ENCODE data around the gene MAST4.

The MAST4 gene

DNA sequence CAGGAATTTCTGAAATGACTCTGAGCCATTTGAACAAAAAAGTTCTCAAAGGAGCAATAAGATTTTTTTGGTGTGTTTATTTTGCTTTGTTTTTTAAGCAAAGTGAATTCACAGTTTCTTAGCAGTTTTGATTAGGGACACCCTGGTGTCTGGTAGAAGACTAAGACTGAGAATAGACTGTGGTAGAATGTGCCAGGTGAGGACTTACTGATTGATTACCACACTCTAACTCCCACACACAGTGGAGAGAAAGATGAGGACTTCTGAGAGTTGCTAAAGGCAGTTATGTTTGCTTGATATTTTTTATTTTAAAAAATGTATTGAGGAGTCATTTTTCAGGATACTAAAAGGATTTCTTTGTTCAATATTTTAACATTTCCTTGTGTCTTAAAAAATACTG lies 425.3 kb downstream of the MAST4 start:
- Histone ChIP-seq H3K27ac (no peak overlapping the region), H3K4me3 (ENCODE audit: low read depth, low read length) (no peak overlapping the region), H3K27me3 (replicated peaks) (no peaks in the 10 kb centered on the region), H3K36me3 (replicated peaks) (no peaks in the 10 kb centered on the region)
- TF ChIP-seq, protein P1, sequence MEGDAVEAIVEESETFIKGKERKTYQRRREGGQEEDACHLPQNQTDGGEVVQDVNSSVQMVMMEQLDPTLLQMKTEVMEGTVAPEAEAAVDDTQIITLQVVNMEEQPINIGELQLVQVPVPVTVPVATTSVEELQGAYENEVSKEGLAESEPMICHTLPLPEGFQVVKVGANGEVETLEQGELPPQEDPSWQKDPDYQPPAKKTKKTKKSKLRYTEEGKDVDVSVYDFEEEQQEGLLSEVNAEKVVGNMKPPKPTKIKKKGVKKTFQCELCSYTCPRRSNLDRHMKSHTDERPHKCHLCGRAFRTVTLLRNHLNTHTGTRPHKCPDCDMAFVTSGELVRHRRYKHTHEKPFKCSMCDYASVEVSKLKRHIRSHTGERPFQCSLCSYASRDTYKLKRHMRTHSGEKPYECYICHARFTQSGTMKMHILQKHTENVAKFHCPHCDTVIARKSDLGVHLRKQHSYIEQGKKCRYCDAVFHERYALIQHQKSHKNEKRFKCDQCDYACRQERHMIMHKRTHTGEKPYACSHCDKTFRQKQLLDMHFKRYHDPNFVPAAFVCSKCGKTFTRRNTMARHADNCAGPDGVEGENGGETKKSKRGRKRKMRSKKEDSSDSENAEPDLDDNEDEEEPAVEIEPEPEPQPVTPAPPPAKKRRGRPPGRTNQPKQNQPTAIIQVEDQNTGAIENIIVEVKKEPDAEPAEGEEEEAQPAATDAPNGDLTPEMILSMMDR (IDR thresholded peaks at IDR 0.05; ENCODE audit: low read depth, low read length, missing control alignments), result no peak
- DNase-seq, result no peak
- in situ Hi-C loops (cut with HindIII; ENCODE audit: low pct_ligation_motif_present, low sequenced_read_pairs), result no loop called here

DNA sequence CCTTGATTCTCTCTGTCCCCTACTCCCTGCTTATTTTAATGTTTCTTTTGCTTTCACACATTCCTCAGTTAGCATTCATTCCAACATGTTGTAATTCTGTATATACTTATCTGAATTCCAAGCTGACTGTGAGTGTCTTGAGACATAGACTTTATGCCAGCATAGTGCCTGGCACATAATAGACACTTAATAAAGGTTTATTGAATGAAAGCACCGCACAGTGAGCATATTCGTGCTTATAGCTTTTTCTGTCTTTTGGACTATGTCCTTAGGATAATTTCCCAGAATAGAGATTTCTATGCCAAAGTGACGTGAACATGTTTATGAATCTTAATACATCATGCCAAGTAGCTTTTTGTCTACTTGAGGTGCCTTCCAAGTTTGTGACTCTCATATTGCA lies 425.8 kb downstream of the MAST4 start:
- Histone ChIP-seq H3K4me3 (ENCODE audit: low read depth, low read length) (no peak overlapping the region), H3K27ac (no peak overlapping the region), H3K36me3 (replicated peaks) (no peaks in the 10 kb centered on the region), H3K27me3 (replicated peaks) (no peaks in the 10 kb centered on the region)
- DNase-seq, result no peak
- TF ChIP-seq, protein P1 (IDR thresholded peaks at IDR 0.05; ENCODE audit: low read depth, low read length, missing control alignments), result no peak
- in situ Hi-C loops (cut with HindIII; ENCODE audit: low pct_ligation_motif_present, low sequenced_read_pairs), result no loop called here

DNA sequence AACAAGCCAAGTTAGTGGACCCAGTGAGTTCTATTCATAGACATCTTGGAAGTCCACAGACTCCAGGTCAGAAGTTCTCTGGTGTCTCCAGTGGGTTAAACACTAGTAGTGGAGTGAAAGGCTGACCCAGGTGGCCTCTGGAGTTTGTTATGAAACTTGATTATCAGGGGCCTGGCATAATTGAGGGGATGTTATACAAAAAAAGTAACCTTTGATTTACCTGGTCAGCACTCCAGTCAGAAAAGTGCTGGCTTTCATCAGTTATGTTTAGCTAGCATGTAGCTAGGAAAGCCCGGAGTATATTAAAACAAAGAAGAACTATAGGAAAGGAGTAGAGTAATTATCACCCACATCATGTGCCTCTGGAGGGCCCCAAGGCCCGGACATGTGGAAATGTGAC lies 429.3 kb downstream of the MAST4 start:
- DNase-seq, result no peak
- TF ChIP-seq, protein P1 (IDR thresholded peaks at IDR 0.05; ENCODE audit: low read depth, low read length, missing control alignments), result no peak
- Histone ChIP-seq H3K27ac (no peak overlapping the region), H3K27me3 (replicated peaks) (no peaks in the 10 kb centered on the region), H3K4me3 (ENCODE audit: low read depth, low read length) (no peak overlapping the region), H3K36me3 (replicated peaks) (no peaks in the 10 kb centered on the region)
- in situ Hi-C loops (cut with HindIII; ENCODE audit: low pct_ligation_motif_present, low sequenced_read_pairs), result no loop called here

DNA sequence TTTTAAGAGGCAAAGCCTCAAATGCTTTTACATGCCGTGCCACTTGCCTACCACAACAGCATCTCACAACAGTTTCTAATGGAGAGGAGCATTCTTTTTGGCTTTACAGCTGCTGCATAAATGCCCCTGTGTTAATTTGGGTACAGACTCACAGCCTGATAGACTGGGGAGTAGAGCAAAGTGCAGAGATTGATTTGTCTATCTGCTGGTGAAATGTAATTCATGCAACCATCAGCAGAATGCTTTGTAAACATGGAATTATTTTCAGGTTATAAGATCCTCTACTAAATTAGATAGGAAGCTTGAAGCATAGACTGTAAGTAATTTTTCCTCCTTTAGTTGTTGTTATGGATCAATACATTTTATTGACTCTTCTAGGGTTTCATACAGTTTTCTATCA lies 430.1 kb downstream of the MAST4 start:
- no peaks in the 10 kb centered on the region for H3K36me3 ChIP-seq (replicated peaks)
- H3K4me3 ChIP-seq (ENCODE audit: low read depth, low read length), result no peak overlapping the region
- in situ Hi-C loops (cut with HindIII; ENCODE audit: low pct_ligation_motif_present, low sequenced_read_pairs), result no loop called here
- H3K27ac ChIP-seq, result no peak overlapping the region
- H3K27me3 ChIP-seq (replicated peaks), result no peaks in the 10 kb centered on the region
- TF ChIP-seq, protein P1 (IDR thresholded peaks at IDR 0.05; ENCODE audit: low read depth, low read length, missing control alignments), result no peak
- no peak for DNase-seq

DNA sequence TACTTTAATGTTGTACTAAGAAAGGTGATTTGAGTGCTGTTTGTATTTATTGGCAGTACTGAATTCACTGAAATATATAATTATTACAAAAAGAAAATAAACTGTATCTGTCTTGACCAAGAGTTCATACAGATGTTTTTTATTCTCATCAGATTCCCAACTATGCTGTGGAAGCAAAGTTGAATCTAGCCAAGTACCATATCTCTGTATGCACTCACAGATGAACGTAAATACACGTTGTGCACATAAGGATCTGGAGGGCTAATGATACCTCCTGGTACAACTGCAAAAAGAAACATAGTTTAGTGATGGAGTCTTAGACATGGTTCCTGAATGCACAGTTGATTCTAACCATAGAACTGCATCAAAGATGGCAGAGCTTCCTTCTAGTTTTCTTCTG lies 431.0 kb downstream of the MAST4 start:
- Histone ChIP-seq H3K27me3 (replicated peaks) (no peaks in the 10 kb centered on the region), H3K4me3 (ENCODE audit: low read depth, low read length) (no peak overlapping the region), H3K36me3 (replicated peaks) (no peaks in the 10 kb centered on the region), H3K27ac (no peak overlapping the region)
- no peak for DNase-seq
- in situ Hi-C loops (cut with HindIII; ENCODE audit: low pct_ligation_motif_present, low sequenced_read_pairs), result no loop called here
- TF ChIP-seq, protein P1 (IDR thresholded peaks at IDR 0.05; ENCODE audit: low read depth, low read length, missing control alignments), result no peak

DNA sequence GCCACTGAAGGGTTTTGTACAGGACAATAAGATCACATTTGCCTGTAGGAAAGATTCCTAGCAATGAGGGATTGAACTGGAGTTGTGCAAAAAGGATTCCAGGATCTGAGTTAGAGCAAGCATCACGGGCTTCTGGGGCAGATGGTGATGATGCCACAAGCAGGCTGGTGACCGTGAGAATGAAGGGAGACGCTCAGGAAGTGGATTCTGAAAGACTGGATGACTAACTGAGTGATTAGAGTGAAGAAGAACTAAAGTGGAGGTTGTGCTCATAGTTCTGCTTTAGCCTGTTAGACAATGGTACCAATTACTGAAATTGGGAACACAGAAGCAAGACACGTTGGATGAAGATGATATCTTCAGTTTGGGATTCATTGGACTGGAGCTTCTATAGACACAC lies 432.2 kb downstream of the MAST4 start:
- peak; percentile 50 for DNase-seq
- no peak overlapping the region for H3K4me3 ChIP-seq (ENCODE audit: low read depth, low read length)
- no peaks in the 10 kb centered on the region for H3K36me3 ChIP-seq (replicated peaks)
- H3K27me3 ChIP-seq (replicated peaks), result no peaks in the 10 kb centered on the region
- H3K27ac ChIP-seq, result no peak overlapping the region
- in situ Hi-C loops (cut with HindIII; ENCODE audit: low pct_ligation_motif_present, low sequenced_read_pairs), result no loop called here
- TF ChIP-seq, protein P1 (IDR thresholded peaks at IDR 0.05; ENCODE audit: low read depth, low read length, missing control alignments), result no peak

Data from brain microvascular endothelial cell (primary cell).